ENCODE measurements around the gene ATPAF1.
"Not testable (repeated sequence)": the region's sequence is repeated elsewhere in the genome, so short reads cannot be mapped to it uniquely, and the experiment has no call there.

The ATPAF1 gene

GRCh38 chr1:46681333-46682034, 13.3 kb upstream of the ATPAF1 start:
- no peak for DNase-seq
- no peak for ATAC-seq

- no peak for DNase-seq
- no peak for ATAC-seq
These were observed 11.8 kb upstream of the ATPAF1 start for GRCh38 chr1:46679789-46680573.

- DNase-seq (no peak), ATAC-seq (no peak)
These were observed 9.2 kb upstream of the ATPAF1 start for GRCh38 chr1:46677339-46677738.

GRCh38 chr1:46676531-46676930, 8.4 kb upstream of the ATPAF1 start:
- DNase-seq (no peak), ATAC-seq (no peak)

GRCh38 chr1:46675549-46676314, 7.6 kb upstream of the ATPAF1 start:
- no peak for ATAC-seq
- DNase-seq: no peak

GRCh38 chr1:46673749-46674182, 5.6 kb upstream of the ATPAF1 start:
- ATAC-seq (peak; percentile 83), DNase-seq (no peak)

GRCh38 chr1:46672696-46673095, 4.5 kb upstream of the ATPAF1 start:
- DNase-seq: no peak
- ATAC-seq: no peak

- ATAC-seq (no peak), DNase-seq (no peak)
These were observed 3.4 kb upstream of the ATPAF1 start, which contains the start of gene TEX38 for GRCh38 chr1:46671554-46671953. Gene TEX38 (plus strand): TSS chr1:46671854. CDS start chr1:46671935, 81 bp downstream.

GRCh38 chr1:46670134-46670533, 2.0 kb upstream of the ATPAF1 start:
- DNase-seq (no peak), ATAC-seq (no peak)

GRCh38 chr1:46665983-46666382, 2.2 kb downstream of the ATPAF1 start:
- ATAC-seq: no peak
- DNase-seq: no peak

- not testable (repeated sequence) for ATAC-seq, DNase-seq
These were observed 5.2 kb downstream of the ATPAF1 start for GRCh38 chr1:46662919-46663318.

- not testable (repeated sequence) for DNase-seq, ATAC-seq
These were observed 8.0 kb downstream of the ATPAF1 start for GRCh38 chr1:46660116-46660515.

GRCh38 chr1:46659307-46659870, 8.8 kb downstream of the ATPAF1 start:
- DNase-seq (no peak), ATAC-seq (no peak)

GRCh38 chr1:46657775-46658174, 10.4 kb downstream of the ATPAF1 start:
- DNase-seq (no peak), ATAC-seq (no peak)

GRCh38 chr1:46656643-46657042, 11.5 kb downstream of the ATPAF1 start:
- DNase-seq (no peak), ATAC-seq (no peak)

GRCh38 chr1:46655848-46656247, 12.3 kb downstream of the ATPAF1 start:
- no peak for DNase-seq
- ATAC-seq: no peak

- DNase-seq, ATAC-seq: not testable (repeated sequence)
These were observed 13.5 kb downstream of the ATPAF1 start for GRCh38 chr1:46654698-46655097.

- ATAC-seq (no peak), DNase-seq (no peak)
These were observed 14.2 kb downstream of the ATPAF1 start for GRCh38 chr1:46654012-46654411.

- no peak for DNase-seq
- ATAC-seq: peak; percentile 66
These were observed 14.7 kb downstream of the ATPAF1 start for GRCh38 chr1:46653405-46653958.

GRCh38 chr1:46652321-46653100, 15.7 kb downstream of the ATPAF1 start:
- DNase-seq: no peak
- ATAC-seq: no peak

- not testable (repeated sequence) for DNase-seq, ATAC-seq
These were observed 17.0 kb downstream of the ATPAF1 start for GRCh38 chr1:46651152-46651551.

Data from stimulated activated naive CD8-positive, alpha-beta T cell treated with anti-CD3 and anti-CD28 coated beads, Interleukin-15, Interleukin-2, amounts not matched to agents 100 U/mL and 50 U/mL, for 24 hours (primary cell).